GM12892 (cell line): ENCODE data around the gene AOPEP.

Source experiments
- POLR2A ChIP-seq: IDR thresholded peaks from 2 replicates; pipeline ENCODE4 v1.6.1; 2011; ENCODE audit warnings: low read depth, low read length, control low read depth
- POLR2AphosphoS5 ChIP-seq: IDR thresholded peaks from 2 replicates; pipeline ENCODE4 v1.6.1; 2011; ENCODE audit warnings: low read depth, low read length, control low read depth
- TAF1 ChIP-seq: IDR thresholded peaks from 2 replicates; pipeline ENCODE4 v1.6.1; 2011; ENCODE audit warnings: low read depth, mild to moderate bottlenecking, control low read depth, low read length, borderline replicate concordance

DNA sequence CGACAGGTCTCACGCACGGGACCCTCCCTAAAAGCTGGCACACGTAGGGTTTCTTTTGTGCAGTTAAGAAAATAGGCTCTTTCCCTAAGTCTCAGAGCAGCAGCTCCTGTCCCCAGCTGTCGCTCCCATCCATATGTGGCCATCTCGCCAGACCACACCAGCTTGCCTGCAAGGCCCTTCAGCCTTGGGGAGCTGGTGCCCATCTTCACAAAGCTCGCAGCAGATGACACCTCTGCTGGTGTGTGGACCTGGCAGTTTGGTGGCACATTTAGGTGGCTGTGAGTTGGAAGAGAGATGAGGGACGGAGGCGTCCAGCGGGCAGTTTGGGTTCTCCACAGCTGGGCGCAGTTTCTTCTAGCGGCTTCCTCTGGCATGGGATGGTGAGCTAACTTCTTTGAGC is 352.0 kb downstream of the AOPEP start:
- TF ChIP-seq POLR2A (no peak), POLR2AphosphoS5 (no peak), TAF1 (no peak)
